Thoracic aorta (tissue), 2 donors: Measurements from ENCODE around the gene DYNC1H1. TPM values are rescaled to one million over a fixed set of nuclear protein-coding genes. Genes with fewer than 3 reads are reported as not detected.

ENCODE experiments used
- ATAC-seq: fragments of 150-250 bp; one replicate; pipeline ENCODE4 v1.8.0; 2017; ENCODE audit warnings: low read depth; ENCODE audit not compliant: insufficient number of reproducible peaks, low FRiP score
- DNase-seq: peaks from one replicate; pipeline ENCODE4 v3.0.0-alpha.2; 2020; ENCODE audit warnings: low spot score
- H3K27ac ChIP-seq, 2 donors: fragments of 200-600 bp; sonication (generic); 1 replicate in 1 of 2; 2 replicates in 1 of 2; pipeline ENCODE4 v1.5.1; 2016; ENCODE audit warnings: mild to moderate bottlenecking in 2 of 2, moderate library complexity in 2 of 2
- H3K27me3 ChIP-seq: fragments of 200-600 bp; sonication (generic); replicated peaks from 2 replicates; pipeline ENCODE4 v1.6.0; 2016; ENCODE audit warnings: mild to moderate bottlenecking; ENCODE audit not compliant: insufficient read depth
- H3K36me3 ChIP-seq: fragments of 200-600 bp; sonication (generic); one replicate; pipeline ENCODE4 v1.5.1; 2016
- H3K4me1 ChIP-seq, 2 donors: fragments of 200-600 bp; sonication (generic); 1 replicate in 1 of 2; 2 replicates in 1 of 2; pipeline versions ENCODE4 v1.5.1 to v1.6.0; 2016; ENCODE audit warnings: low read depth in 2 of 2, mild to moderate bottlenecking in 1 of 2; ENCODE audit not compliant: control insufficient read depth in 1 of 2
- H3K4me3 ChIP-seq: fragments of 200-600 bp; sonication (generic); 2 replicates; pipeline ENCODE4 v1.5.1; 2016; ENCODE audit warnings: mild to moderate bottlenecking
- H3K9me3 ChIP-seq: fragments of 200-600 bp; sonication (generic); 2 replicates; pipeline ENCODE4 v1.5.1; 2016
- CTCF ChIP-seq: fragments of 200-600 bp; sonication (generic); IDR thresholded peaks from one replicate; pipeline ENCODE4 v1.5.1; 2019; ENCODE audit warnings: antibody characterized with exemption
- total RNA-seq, 2 donors: library from RNA; depleted of rRNA; stranded (reverse); fragments of >200 nt; gene quantifications; one replicate each; pipeline versions ENCODE4 v1.1.0 to v1.2.3, GENCODE V29; 2016

DYNC1H1 gene
- total RNA-seq, 2 donors from 2014 or later, result 517 to 555 TPM

GRCh38 chr14:102011631-102012030, 47.3 kb downstream of the DYNC1H1 start:
- no peaks in the 10 kb centered on the region for H3K9me3 ChIP-seq
- no peak overlapping the region for H3K27ac ChIP-seq
- H3K4me1 ChIP-seq, result no peaks in the 10 kb centered on the region
- H3K36me3 ChIP-seq, result peaks cover 98% of the 10 kb centered on the region
- no peak for ATAC-seq
- no peak overlapping the region for H3K4me3 ChIP-seq
- no peak for DNase-seq
- TF ChIP-seq CTCF, result no peak
- H3K27me3 ChIP-seq, result no peaks in the 10 kb centered on the region

GRCh38 chr14:102012336-102012735, 48.0 kb downstream of the DYNC1H1 start:
- Histone ChIP-seq H3K4me3 (no peak overlapping the region), H3K9me3 (no peaks in the 10 kb centered on the region), H3K27ac (no peak overlapping the region), H3K36me3 (peaks cover 98% of the 10 kb centered on the region), H3K27me3 (no peaks in the 10 kb centered on the region), H3K4me1 (no peaks in the 10 kb centered on the region)
- no peak for DNase-seq
- no peak for ATAC-seq
- no peak for TF ChIP-seq CTCF

GRCh38 chr14:102013669-102014200, 49.4 kb downstream of the DYNC1H1 start:
- Histone ChIP-seq H3K4me3 (no peak overlapping the region), H3K36me3 (peaks cover 98% of the 10 kb centered on the region), H3K27ac (no peak overlapping the region), H3K4me1 (no peaks in the 10 kb centered on the region), H3K27me3 (no peaks in the 10 kb centered on the region), H3K9me3 (no peaks in the 10 kb centered on the region)
- DNase-seq (no peak), ATAC-seq (no peak)
- TF ChIP-seq CTCF, result no peak

- H3K4me3 ChIP-seq, result no peak overlapping the region
- ATAC-seq (no peak), DNase-seq (no peak)
- H3K27me3 ChIP-seq, result no peaks in the 10 kb centered on the region
- H3K4me1 ChIP-seq, result no peaks in the 10 kb centered on the region
- no peak for TF ChIP-seq CTCF
- peaks cover 98% of the 10 kb centered on the region for H3K36me3 ChIP-seq
- H3K27ac ChIP-seq, result no peak overlapping the region
- no peaks in the 10 kb centered on the region for H3K9me3 ChIP-seq
Observed at GRCh38 chr14:102015045-102015685, 50.8 kb downstream of the DYNC1H1 start.

GRCh38 chr14:102015771-102016170, 51.4 kb downstream of the DYNC1H1 start:
- Histone ChIP-seq H3K27me3 (no peaks in the 10 kb centered on the region), H3K27ac (no peak overlapping the region), H3K9me3 (no peaks in the 10 kb centered on the region), H3K4me3 (no peak overlapping the region), H3K36me3 (peaks cover 98% of the 10 kb centered on the region), H3K4me1 (no peaks in the 10 kb centered on the region)
- TF ChIP-seq CTCF, result no peak
- ATAC-seq, result no peak
- no peak for DNase-seq
